Iris pigment epithelial cell (primary cell): ENCODE measurements around the gene GYPC.
"Not testable (repeated sequence)": the region's sequence is repeated elsewhere in the genome, so short reads cannot be mapped to it uniquely, and the experiment has no call there.

Source experiments
- DNase-seq: peaks from one replicate; pipeline ENCODE4 v3.0.0-alpha.2; 2011; ENCODE audit warnings: low read depth

Gene GYPC, protein sequence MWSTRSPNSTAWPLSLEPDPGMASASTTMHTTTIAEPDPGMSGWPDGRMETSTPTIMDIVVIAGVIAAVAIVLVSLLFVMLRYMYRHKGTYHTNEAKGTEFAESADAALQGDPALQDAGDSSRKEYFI

DNA sequence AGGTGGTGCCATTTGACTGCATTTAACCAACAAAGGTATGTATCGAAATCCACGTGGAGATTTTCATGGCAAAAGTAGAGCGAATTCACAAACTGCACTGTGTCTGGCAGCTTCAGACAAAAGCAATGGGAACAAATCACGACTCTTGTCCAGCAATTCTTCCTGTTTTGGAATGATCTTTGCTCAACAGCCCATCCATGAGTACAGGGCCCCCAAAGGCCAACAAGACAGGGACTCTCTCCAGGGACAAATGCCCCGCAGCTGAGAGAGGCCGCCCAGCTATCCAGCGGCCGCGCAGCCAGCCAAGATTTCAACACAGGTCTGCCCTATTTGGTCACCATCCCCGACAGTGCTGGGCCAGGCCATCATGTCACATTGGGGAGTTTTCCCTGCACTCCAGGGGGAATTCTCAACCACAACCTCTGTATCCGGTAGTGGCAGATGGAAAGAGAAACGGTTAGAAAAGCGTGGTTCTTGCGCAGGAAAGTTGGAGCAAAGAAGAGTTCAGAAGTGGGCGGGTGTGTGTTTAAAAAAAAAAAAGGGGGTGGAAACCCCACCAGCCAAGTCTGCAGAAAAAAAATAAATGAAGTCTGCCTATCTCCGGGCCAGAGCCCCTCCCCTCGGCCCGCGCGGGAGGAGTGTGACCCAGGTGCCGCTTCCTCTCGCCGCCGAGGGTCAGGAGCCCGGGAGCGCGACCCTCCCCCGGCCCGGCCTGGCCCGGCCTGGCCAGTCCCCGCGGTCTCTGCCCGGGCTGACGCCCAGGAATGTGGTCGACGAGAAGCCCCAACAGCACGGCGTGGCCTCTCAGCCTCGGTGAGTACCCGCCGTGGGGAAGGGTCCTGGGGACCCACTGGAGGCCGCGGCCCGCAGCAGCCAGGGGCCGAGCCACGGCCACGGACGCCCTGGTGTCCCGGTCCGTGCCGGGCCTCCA is at the start of gene GYPC:
GYPC (plus strand) TSS at position 659 of the 931 bp plus-strand sequence; CDS start at position 765, 106 bp downstream.
- peak; percentile 65 for DNase-seq

DNA sequence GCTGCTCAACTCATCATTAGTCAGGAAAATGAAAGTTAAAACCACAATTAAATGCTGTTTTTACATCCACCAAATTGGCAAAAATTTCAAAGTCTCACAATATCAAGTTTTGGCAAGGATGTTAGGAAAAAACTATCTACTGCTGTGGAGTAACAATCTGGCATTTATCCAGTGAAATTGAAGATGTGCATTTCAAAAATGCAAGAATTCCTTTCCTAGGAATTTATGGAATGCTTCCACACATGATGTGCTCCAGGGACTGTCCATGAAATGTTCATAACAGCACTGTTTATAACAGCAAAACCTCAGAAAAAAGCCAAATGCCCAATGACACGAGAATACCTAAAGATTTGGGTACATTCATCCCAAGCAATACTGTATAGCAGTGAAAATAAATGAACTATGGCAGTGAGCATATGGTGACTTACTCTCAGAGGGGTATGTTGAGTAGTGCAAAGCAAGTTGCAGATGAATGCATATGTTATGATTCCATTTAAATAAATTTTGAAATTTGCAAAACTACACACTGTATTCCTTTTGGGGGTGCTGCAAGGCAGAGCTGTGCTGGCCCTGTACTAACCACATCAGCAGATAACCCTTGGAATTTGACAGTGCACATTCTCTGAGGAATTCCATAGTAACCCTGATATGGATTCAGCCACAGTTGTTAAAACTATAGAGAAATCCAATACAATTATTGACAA is 41.3 kb upstream of the GYPC start:
- peak; percentile 45 for DNase-seq

DNA sequence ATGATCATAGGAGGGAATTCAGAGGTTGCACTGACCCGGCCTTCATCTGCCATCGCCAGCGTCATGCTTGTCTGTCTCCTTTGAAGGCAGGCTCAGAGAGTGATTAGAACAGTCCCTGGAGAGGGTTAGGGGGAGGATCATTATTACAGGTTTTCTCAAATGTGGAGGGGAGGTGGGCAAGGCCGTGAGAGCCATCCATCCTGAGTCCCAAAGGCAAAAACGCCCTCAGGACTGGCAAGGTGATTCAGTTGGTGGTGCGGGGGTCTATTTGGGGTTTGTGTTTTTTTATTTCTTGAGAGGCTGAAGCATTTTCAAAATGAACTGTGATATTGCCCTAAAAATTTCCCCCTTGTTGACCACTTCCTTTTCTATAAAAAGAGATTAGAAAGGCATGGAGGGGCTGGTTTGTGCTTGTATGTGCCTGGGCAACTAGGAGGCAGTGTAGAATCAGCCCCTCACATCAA is 39.3 kb upstream of the GYPC start:
- DNase-seq, result no peak

DNA sequence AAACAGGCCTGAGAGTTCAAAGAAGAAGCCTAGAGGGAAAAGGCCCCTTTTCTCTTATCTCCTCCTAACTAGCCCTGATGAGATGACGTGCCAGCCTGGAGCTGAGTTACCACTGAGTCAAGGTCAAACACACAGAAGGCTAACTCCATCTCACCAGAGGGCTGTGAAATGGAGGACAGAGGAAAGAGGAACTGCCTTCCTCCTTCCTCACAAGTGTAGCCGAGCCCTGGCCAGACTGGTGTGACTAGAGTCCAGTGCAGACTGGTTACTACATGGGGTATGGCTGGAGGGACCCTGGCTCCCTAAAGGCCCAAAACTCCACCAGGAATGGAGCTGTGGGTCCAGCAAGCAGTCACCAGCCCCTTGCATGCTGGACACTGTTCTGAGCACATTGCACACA is 35.7 kb upstream of the GYPC start:
- DNase-seq, result no peak

DNA sequence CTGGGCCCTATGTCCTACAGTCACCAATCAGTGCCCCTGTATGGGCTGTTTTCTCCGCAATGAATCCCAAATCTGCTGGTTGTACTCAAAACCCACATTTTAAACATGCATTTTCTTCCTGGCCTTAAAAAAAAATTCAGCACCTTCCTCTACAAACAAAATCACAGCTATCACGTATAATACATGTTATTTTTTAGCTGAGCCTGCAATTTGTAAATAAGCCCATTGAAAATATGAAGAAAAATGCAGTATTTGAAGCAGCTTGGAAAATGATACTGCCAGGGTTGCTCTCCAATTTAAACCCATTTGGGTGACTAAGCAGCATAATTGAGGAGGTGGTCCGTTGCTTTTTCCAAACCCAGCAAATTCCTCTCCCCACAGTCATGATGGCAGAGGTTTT is 33.0 kb upstream of the GYPC start:
- DNase-seq, result no peak

DNA sequence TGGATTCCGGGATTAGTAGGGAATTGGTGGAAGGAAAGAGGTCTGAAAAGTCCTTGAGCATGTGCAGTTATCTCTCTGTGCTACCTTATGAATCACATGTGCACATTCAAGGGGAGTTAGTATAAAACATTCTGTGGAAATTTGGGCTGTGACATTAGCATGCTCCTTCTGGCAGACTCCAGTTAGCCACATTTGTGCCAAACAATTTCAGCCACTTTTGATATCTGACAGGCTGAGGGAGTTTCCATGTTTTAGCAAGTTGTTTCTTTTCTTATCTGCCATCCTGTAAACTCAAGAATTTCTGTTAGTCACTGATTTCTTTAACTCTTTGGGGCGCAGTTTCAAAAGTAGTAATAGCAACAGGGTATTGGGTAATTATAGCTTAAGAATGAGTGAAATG is 28.3 kb upstream of the GYPC start:
- peak; percentile 53 for DNase-seq

DNA sequence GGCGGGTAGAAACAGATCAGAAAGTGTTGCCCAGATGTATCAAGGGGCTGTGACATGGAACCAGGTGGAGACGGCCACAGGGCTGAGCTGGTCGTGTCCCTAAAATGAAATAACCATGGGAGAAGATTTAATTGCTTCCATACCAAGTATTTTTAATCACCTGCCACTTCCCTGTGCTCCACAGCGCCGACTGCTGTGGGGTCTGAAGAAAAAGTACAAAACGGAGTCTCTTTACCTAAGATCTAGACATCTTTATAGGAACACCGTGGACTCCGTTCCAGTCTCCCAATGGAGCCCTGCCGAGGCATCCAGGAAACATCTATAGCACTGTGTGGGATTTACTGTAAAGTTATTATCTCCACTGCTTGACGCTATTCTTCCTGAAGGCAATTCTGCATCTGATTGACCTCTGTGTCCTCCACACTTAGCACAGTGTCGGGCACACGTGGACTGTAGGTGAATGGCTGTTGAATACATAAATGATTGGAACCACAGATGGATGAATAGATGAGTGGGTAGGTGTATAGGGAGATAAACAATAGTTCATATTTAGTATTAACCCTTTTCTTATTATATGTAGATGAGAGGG is 21.6 kb upstream of the GYPC start:
- DNase-seq, result peak; percentile 23

DNA sequence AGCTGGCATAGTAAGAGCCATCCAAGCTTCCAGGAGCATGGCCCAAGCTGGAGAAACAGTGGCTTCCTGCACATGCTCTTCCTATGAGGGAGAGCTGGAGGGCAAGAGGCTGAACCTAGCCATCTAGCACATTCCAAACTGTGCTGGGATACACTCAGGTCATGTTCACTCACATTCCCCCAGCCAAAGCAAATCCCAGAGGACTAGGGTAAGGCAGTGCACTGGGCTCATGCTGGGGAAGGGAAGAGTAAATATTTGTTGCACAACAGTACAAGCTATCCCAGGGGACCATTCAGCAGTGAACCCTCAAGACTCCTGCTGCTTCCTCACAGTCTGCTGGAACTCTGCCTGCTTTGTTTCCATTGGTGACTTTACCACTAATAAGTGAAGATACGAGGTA is 20.7 kb upstream of the GYPC start:
- no peak for DNase-seq

DNA sequence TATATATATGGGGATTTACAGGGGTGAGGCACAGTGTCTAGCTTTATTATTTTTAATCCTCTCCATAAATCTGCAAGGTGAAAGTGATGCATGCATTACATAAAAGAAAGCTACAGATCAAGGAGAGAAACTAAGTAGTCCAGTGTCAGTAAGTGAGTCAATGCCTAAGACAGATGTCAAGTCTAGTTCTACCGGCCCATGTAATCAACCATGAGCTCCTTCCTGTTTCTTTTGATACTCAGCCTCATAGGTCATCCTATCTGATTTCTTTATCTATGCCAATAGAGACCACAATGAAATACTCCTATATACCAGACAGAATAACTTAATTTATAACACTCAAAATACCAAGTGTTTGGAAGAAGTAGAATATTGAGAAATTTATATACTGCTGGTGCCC is 20.2 kb upstream of the GYPC start:
- no peak for DNase-seq

DNA sequence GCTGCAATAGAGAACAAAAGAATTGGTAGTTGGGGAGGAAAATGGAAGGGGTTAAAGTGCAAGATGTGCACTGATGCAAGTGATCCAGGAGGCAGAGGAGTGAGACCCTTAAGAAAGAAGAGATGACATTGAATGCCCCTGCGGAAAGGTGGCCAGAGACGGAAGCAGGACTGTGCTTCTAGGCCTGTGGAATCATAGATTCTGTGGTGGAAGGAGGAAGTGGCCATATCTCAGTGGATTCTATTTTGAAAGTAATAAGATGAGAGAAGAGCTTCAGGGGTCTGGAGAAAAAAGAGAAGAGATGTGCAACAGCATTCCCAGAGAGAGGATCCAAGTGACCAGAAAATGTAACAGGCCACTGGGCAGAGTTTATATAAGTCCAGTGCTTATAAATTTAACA is 18.6 kb upstream of the GYPC start:
- no peak for DNase-seq

DNA sequence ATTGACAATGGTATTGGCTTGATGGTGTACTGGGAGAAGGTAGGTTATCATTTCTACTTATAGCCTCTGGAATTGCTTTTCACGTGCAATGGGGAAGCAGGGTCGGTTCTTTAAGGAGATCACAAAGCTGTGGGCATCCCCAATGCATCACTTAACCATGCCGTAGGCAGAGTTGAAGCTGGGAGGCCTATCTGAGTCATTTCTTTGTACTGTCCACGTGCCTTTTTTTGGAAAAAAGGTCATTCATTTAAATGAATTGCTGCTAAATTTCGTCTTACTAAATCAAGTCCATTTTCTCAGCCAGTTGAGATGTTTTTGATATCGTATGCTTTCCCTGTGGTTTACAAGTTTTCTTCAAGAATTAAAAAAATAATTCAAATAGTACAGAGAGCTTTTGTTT is 17.2 kb upstream of the GYPC start:
- DNase-seq, result no peak

DNA sequence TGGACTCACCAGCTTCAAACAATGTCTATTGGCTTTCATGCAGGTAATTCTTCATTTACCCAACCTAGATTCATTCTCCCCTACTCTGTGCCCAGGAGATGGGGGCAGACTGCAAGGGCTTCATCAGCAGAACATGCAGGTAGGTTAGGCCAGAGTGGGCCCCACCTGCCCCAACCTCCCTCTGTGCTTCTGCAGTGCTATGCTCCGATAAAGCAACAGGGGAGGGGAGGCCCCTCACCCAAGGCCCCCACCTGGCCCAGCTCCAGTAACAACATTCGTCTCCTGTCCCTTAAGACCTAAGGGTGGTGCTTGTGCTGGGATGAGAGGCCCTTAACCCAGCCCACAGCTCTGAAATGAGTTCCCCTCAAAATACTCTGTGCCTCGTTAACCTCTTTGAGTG is 16.7 kb upstream of the GYPC start:
- no peak for DNase-seq

DNA sequence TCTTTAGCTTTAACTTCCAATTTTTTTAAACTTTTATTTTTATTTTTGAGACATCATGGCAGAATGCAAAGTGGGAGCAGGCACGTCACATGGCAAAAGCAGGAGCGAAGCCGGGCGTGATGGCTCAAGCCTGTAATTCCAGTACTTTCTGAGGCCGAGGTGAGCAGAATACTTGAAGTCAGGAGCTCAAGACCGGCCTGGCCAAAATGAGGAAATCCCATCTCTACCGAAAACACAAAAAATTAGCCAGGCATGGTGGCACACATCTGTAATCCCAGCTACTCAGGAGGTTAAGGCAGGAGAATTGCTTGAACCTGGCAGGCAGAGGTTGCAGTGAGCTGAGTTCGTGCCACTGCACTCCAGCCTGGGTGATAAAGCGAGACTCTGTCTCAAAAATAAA is 14.7 kb upstream of the GYPC start:
- not testable (repeated sequence) for DNase-seq

DNA sequence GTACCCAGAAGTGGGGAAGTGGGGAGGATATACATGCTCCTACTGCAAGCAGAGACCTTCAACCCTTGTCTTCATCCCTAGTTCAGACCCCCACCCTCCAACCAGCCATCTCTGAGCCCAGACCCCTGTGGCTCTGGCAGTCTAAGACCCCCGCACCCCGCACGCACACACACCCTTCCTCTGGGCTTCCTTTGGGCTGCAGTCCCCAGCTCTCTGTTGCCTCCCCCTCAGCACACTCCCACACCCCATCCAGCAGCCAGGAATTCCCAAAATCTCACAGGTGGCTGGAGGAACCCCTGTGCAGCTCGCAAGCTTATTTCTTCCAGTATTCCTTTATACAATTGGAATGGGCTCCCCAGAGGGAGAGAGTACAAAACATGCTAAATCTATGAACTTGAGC is 13.9 kb upstream of the GYPC start:
- no peak for DNase-seq

DNA sequence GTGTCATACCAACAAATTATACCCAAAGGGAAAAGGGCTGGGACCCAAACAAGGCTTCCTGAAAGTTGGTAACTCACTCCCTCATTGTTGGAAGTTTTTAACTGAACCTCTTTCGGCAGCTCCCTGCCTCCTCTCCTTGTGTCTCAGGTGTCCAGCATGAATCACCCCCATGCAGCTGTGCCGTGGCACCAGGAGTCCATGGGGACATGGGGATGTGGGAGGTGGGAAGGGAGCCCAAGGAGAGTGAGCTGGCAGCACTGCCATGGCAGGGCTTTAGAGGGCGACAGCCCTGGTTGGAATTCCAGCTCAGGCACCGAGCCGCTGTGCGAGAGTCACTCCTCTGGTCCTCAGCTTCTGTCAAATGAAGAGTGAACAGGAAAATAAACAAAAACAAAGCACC is 12.5 kb upstream of the GYPC start:
- no peak for DNase-seq

DNA sequence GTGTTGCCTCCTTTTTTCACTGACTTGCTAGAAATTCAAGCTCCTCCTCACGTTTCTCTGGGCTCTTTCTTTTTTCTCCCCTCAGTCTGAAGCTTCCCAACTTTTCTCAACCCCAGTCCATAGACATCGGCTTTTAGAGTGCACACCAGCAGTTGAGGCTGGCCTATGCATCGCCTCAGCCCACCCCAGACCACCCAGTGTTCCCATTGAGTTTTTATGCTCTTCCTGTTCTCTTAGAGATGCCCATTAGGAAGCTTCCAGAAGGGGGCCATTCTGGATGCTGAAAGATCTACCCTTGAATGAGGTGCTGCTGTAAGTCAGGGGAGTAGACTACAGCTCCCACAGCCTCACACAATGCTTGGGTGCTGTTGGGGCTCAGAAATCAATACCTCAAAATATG is 12.0 kb upstream of the GYPC start:
- no peak for DNase-seq

DNA sequence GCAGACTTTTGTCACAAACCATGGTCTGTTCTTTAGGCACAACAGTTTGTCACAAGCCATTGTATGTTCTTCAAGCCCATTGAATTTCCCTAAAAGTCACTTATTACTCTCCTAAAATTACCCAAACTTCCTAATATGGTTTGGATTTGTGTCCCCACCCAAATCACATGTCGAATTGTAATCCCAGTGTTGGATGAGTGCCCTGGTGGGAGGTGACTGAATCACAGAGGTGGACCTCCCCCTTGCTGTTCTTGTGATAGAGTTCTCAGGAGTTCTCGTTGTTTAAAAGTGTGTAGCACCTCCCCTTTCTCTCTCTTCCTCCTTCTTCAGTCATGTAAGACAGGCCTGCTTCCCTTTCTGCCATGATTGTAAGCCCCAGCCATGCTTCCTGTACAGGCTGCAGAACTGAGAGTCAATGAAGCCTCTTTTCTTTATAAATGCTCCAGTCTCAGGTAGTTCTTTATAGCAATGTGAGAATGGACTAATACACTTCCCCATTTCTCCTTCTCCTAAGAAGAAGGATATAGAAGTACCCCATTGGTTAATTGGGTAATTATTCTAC is 11.2 kb upstream of the GYPC start:
- DNase-seq, result no peak

DNA sequence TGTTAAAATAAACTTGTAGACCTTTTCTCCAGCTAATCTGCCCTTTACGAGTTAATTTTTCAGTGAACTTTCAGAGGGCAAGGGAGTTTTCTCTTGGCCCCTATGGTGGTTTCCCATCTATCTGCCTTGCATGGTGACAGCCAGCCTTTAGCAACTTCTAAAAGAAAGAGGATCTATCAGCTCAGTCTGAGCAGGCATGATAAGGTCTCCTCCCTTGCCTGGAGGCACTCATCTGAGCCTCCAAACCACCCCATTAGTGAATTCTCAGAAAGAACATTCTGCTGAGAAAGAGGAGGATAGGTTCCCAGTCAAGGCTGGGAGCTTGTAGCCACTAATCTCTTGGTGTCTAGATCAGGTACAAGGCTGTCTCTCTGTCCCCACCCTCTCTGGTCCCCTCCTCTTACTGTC is 10.7 kb upstream of the GYPC start:
- DNase-seq, result no peak

DNA sequence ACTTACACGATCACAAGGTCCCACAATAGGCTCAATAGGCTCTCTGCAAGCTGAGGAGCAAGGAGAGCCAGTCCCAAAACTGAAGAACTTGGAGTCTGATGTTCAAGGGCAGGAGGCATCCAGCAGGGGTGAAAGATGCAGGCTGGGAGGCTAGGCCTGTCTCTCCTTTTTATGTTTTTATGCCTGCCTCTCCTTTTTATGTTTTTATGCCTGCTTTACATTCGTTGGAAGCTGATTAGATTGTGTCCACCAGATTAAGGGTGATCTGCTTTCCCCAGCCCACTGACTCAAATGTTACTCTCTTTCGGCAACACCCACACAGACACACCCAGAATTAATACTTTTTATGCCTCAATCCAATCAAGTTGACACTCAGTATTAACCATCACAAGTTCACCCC is 9.9 kb upstream of the GYPC start:
- no peak for DNase-seq

DNA sequence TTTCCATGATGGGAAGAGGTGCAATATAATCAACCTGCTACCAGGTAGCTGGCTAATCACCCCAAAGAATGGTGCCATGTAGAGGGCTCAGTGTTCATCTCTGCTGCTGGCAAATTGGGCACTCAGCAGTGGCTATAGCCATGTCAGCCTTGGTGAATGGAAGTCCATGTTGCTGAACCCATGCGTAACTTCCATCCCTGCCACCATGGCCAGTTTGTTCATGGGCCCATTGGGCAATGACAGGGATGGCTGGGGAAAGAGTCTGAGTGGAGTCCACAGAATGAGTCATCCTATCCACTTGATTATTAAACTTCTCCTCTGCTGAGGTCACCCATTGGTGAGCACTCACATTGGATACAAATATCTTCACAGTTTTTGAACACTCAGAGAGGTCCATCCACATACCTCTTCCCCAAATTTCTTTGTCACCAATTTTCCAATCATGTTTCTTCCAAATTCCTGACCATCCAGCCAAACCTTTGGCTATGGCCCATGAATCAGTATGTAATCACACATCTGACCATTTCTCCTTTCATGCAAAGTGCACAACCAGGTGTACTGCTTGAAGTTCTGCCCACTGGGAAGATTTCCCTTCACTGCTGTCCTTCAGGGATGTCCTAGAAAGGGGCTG is 8.1 kb upstream of the GYPC start:
- peak; percentile 18 for DNase-seq

DNA sequence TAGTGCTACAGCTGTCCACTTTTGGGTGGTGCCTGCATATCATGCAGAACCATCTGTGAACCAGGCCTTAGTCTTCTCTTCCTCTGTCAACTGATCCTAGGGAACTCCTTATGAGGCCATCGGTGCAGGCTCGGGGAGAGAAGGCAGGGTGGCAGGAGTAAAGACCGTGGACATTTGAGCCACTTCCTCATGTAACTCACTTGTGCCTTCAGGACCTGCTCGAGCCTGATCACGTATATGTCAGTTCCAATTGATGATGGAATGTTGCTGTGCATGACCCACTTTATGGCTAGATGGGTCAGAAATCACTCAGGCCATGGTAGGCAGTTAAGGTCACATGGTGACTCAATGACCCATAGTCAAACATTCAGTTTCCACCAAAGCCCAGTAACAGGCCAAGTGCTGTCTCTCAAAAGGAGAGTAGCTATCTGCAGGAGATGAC is 7.6 kb upstream of the GYPC start:
- not testable (repeated sequence) for DNase-seq

DNA sequence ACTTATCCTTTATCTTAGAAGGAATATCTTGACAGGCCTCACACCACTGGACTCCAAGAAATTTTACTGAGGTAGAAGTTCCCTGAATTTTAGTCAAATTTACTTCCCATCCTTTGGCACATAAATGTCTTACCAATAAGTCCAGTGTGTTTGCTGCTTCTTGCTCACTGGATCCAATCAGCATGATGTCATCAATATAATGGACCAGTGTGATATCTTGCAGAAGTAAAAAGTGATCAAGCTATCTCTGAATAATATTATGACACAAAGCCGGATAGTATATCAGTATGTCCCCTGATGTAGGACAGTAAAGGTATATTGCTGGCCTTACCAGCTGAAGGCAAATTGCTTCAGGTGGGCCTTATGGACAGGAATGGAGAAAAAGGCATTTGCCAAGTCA is 6.9 kb upstream of the GYPC start:
- no peak for DNase-seq
